Memory B cell (primary cell): Measurements from ENCODE around the gene MTA1.

Experiments
- ATAC-seq: fragments of 150-1000 bp; cut with Tn5 transposase; 2 replicates; pipeline ENCODE4 v1.10.0; 2021; ENCODE audit warnings: low read depth, mild to moderate bottlenecking, moderate library complexity
- DNase-seq, 2 donors: peaks; one replicate each; pipeline ENCODE4 v3.0.0; 2022; ENCODE audit warnings: low spot score in 2 of 2
- H3K27ac Mint-ChIP-seq: one replicate; pipeline ENCODE4 v1.8.0; 2022; ENCODE audit warnings: mild to moderate bottlenecking, moderate library complexity, mixed read lengths
- H3K27me3 Mint-ChIP-seq: one replicate; pipeline ENCODE4 v1.8.0; 2022; ENCODE audit warnings: mixed read lengths
- H3K36me3 Mint-ChIP-seq: one replicate; pipeline ENCODE4 v1.8.0; 2022; ENCODE audit warnings: mild to moderate bottlenecking, mixed read lengths
- H3K4me1 Mint-ChIP-seq: one replicate; pipeline ENCODE4 v1.8.0; 2022; ENCODE audit warnings: mixed read lengths
- H3K4me3 Mint-ChIP-seq: one replicate; pipeline ENCODE4 v1.8.0; 2022; ENCODE audit warnings: mild to moderate bottlenecking, moderate library complexity, mixed read lengths
- H3K9me3 Mint-ChIP-seq: one replicate; pipeline ENCODE4 v1.8.0; 2022; ENCODE audit warnings: mixed read lengths

The MTA1 gene

DNA sequence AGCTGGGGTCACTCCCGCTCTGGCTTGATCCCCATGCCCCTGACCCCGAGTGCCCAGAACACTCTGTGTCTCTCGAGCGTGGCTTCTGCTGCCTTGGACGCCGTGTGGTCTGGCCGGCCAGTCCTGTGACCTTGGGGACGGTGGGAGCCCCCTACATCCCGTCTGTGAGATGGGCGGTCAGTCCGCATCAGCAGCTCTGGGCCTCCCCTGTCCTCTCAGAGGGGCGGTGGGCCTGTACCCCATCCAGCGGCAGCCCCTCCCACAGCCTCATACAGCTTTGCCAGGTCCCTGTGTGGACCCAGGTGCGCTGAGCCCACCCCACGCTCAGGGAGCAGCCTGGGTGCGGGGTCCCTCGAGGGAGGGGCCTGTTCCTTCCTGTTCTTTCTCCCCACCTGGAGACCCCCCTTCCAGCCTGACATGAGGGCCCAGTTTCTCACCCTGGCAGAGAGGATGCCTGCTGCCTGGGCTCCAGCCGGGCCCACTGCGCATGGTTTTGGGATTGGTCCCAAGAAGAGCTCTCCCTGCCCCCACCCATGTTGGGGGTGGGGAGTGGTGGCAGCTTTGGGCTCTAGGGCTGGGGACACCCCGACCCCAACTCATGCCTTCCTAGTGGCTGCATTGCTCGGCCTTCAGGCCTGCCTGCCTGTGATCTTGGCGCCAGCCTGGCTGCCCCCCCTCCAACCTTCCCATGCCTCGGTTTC, 1.5 kb downstream of the MTA1 start:
- ATAC-seq (no peak), DNase-seq (no peak)
- peak overlapping the region; percentile 95 for H3K4me3 Mint-ChIP-seq
- H3K9me3 Mint-ChIP-seq, result no peaks in the 10 kb centered on the region
- H3K27ac Mint-ChIP-seq, result peak overlapping the region; percentile 90
- H3K27me3 Mint-ChIP-seq, result peaks cover 6% of the 10 kb centered on the region
- peaks cover 26% of the 10 kb centered on the region for H3K4me1 Mint-ChIP-seq
- H3K36me3 Mint-ChIP-seq, result peaks cover 2% of the 10 kb centered on the region

DNA sequence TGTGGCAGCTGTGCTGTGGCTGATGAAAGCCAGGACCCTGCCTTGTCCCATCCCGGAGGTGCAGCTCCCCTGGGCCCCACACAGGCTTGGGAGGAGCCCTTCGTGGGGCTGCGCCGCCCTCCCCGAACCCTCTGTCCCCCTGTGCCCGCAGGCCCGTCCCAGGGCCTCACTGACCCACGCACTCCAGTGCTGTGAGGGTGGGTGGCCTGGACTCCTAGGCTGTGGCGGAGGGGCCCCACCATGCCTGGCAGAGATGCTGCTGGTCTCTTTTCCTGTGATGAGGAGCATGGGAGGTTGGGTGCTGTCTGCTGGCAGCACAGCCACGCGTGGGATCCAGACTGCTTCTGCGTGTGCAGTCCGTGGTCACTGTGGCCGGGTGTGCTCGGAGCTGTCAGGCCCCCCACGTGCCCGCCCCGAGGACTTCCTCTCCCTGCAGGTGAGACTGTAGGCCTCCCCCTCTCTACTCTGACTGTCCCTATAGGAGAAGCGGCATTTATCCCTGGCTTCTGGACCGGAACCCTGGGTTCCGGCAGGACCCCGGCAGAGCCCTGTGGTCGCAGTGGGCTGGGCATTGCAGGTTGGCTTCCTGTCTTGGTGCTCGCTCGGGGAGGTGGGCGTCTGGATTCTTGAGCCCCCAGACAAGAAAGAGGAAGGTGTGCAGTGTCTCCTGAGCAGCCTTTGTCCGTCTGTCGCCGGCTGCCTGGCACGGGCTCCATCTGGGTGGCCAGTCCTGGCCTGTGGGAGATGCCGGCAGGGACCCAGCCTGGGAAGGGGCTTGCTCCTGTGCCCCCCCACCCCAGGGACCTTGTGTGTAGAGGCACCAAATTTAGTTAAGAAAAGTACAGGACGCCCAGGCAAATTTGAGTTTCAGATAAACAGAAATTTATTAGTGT, 2.3 kb downstream of the MTA1 start:
- Mint-ChIP-seq H3K4me3 (peak overlapping the region; percentile 95), H3K36me3 (peaks cover 4% of the 10 kb centered on the region), H3K4me1 (peaks cover 26% of the 10 kb centered on the region), H3K27ac (no peak overlapping the region), H3K27me3 (peaks cover 4% of the 10 kb centered on the region), H3K9me3 (no peaks in the 10 kb centered on the region)
- peak; percentile 29 for ATAC-seq
- DNase-seq, result no peak

DNA sequence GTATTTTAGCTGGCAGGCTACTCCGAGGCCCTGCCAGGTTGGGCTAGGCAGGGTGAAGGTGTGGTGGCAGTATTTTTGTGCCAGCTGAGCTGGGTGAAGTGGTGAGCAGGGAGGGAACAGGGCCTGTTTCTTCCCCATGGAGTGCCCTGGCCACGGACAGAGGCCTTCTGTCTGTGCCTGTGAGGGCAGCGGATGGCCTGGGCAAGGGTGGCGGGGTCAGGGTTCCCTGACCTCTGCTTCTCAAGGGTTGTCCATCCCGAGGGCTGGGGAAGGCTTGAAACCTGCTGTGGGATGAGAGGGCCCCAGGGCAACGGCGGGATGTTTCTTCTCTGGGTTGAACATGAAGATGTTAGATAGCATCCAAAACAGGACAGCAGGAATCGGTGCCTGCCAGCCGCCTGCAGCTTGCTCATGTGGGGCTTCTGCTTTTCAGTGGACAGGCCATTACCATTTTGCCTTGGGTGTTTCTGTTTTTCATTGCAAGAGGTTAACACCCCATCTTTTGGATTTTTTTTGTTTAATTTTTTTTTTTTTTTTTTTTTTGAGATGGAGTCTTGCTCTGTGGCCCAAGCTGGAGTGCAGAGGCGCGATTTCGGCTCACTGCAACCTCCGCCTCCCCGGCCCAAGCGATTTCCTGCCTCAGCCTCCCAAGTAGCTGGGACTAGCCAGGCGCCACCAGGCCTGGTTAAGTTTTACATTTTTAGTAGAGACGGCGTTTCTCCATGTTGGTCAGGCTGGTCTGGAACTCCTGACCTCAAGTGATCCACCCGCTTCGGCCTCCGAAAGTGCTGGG, 3.3 kb downstream of the MTA1 start:
- H3K9me3 Mint-ChIP-seq, result no peaks in the 10 kb centered on the region
- peaks cover 29% of the 10 kb centered on the region for H3K4me1 Mint-ChIP-seq
- no peak overlapping the region for H3K4me3 Mint-ChIP-seq
- ATAC-seq, result no peak
- no peak overlapping the region for H3K27ac Mint-ChIP-seq
- peaks cover 7% of the 10 kb centered on the region for H3K36me3 Mint-ChIP-seq
- peaks cover 4% of the 10 kb centered on the region for H3K27me3 Mint-ChIP-seq
- no peak for DNase-seq

DNA sequence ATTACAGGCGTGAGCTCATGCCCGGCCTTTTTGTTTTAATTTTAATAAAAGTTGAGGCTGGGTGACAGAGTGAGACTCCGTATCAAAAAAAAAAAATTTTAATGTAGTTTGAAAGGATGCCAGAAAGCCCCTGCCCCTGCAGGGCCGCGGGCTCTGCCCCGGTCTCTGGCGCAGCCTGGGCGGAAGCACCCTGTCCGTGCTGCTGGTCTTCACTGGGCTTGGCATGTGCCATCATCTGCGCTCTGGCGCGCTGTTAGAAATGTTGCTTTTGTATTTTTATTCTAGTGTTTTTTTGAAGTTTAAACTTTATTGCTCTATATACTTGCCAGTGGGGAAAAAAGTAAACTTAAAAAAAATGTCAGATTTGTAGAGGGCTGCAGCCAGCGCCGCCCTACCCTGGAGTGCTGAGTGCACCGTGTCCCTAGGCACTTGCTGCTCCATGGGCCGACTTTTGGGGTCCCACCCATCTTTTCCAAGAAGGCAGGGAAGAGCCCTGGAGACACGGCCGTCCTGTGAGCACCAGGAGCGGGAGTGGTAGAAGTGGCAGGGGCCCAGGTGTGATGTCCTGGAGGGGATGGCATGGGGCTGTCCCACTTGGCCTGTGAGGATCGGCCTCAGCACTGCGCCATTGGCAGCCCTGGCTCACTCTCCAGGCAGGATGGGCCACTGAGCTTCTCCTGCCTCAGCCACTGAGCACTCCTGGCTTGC, 4.0 kb downstream of the MTA1 start:
- H3K27me3 Mint-ChIP-seq, result peaks cover 3% of the 10 kb centered on the region
- no peaks in the 10 kb centered on the region for H3K9me3 Mint-ChIP-seq
- H3K4me1 Mint-ChIP-seq, result peaks cover 27% of the 10 kb centered on the region
- peaks cover 7% of the 10 kb centered on the region for H3K36me3 Mint-ChIP-seq
- H3K4me3 Mint-ChIP-seq, result no peak overlapping the region
- H3K27ac Mint-ChIP-seq, result no peak overlapping the region
- no peak for ATAC-seq
- no peak for DNase-seq

DNA sequence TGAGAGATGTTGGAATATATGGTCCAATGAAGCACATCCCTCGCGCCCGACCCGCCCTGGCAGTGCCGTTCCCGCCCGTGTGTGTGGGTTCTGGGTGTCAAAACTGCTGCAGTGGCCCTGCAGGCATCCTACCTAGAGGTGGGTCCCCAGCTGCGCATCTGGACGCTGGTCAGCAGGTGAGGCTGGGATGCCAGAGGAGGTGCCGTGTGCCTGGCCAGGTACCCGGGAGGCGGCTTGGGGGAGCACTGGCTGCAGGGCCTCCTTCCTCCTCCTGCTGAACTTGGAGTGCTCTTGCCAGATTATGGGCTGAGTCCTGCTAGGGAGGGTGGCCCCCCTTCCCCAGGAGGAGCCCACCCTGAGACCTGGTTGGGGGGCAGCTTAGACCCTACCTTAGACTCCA, 5.2 kb downstream of the MTA1 start:
- H3K4me1 Mint-ChIP-seq, result peaks cover 25% of the 10 kb centered on the region
- peaks cover 7% of the 10 kb centered on the region for H3K36me3 Mint-ChIP-seq
- no peak for DNase-seq
- H3K27ac Mint-ChIP-seq, result no peak overlapping the region
- no peaks in the 10 kb centered on the region for H3K9me3 Mint-ChIP-seq
- no peak for ATAC-seq
- H3K4me3 Mint-ChIP-seq, result no peak overlapping the region
- no peaks in the 10 kb centered on the region for H3K27me3 Mint-ChIP-seq

DNA sequence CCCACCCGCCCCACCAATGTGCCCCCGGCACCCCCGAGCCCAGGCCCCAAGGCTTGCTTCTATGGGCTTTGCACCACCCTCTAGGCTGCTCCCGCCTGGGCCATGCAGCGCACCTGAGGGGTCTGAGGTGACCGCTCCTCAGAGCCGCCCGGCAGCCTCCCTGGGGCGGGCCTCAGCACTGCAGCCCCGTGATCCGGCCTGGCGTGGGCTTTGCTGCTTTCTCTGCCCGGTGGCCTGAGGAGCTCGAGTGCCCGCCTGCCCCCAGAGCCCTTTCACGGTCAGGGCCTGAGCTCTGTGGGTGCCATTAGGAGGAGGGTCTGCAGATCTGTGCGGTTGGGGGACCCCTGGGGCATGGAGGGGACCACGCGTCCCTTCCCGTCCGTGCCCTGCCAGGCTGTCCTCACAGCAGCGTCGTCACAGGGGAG, 6.2 kb downstream of the MTA1 start:
- no peak overlapping the region for H3K27ac Mint-ChIP-seq
- peaks cover 11% of the 10 kb centered on the region for H3K36me3 Mint-ChIP-seq
- no peak for ATAC-seq
- H3K4me3 Mint-ChIP-seq, result no peak overlapping the region
- DNase-seq, result no peak
- no peaks in the 10 kb centered on the region for H3K9me3 Mint-ChIP-seq
- peaks cover 22% of the 10 kb centered on the region for H3K4me1 Mint-ChIP-seq
- no peaks in the 10 kb centered on the region for H3K27me3 Mint-ChIP-seq

DNA sequence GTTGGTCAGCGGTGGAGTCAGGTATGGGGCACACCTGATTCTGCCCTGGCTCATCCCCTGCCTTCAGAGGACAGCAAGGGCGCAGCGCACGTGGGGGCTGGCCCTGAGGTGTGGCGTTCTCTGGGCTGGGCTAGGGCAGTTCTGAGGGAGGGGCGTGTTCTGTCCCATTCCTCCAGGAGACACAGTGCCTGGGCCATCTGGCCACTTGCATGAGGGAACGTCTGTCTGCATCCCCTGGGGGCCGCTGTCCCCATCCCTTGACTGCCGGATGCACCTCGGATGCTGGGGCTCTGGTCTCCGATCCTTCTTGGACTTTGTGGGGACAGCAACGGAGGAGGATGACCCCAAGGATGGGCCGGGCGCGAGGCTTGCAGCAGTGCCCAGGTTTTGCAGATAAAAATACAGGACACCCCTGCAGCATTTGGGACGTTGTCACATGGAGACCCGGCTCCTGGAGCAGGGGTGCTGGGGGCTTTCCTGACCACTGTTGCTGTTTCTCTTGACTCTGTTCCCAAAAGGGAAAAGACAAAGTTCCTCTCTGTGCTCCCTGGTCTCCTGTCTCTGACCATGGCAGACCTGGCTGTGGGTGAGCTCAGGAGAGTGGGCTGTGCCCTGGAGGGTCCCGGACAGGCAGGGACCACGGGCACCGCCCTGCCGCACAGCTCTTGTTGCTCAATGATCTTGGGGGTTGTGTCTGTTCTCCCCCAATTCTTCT, 6.9 kb downstream of the MTA1 start:
- H3K4me3 Mint-ChIP-seq, result no peak overlapping the region
- H3K9me3 Mint-ChIP-seq, result no peaks in the 10 kb centered on the region
- H3K27ac Mint-ChIP-seq, result no peak overlapping the region
- DNase-seq (no peak), ATAC-seq (no peak)
- peaks cover 16% of the 10 kb centered on the region for H3K4me1 Mint-ChIP-seq
- H3K36me3 Mint-ChIP-seq, result peaks cover 15% of the 10 kb centered on the region
- H3K27me3 Mint-ChIP-seq, result no peaks in the 10 kb centered on the region

DNA sequence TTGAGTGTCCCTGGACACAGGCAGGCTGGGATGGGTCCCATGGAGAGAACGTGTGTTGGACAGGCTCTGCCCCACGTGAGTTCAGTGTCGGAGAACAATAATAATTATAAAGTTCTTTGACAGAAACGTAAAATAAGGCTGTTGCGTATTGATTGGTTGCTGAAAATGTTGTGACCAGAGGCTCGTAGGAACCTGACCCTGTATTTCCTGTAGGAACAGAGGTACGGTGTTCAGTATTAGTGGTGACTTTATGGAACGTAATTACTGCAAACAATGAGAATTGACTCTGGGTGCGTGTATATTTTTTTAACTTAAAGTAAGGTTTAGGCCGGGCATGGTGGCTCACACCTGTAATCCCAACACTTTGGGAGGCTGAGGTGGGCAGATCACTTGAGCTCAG, 7.8 kb downstream of the MTA1 start:
- H3K4me1 Mint-ChIP-seq, result peaks cover 10% of the 10 kb centered on the region
- ATAC-seq (no peak), DNase-seq (no peak)
- no peaks in the 10 kb centered on the region for H3K27me3 Mint-ChIP-seq
- no peaks in the 10 kb centered on the region for H3K9me3 Mint-ChIP-seq
- H3K4me3 Mint-ChIP-seq, result no peak overlapping the region
- H3K36me3 Mint-ChIP-seq, result peaks cover 15% of the 10 kb centered on the region
- no peak overlapping the region for H3K27ac Mint-ChIP-seq

DNA sequence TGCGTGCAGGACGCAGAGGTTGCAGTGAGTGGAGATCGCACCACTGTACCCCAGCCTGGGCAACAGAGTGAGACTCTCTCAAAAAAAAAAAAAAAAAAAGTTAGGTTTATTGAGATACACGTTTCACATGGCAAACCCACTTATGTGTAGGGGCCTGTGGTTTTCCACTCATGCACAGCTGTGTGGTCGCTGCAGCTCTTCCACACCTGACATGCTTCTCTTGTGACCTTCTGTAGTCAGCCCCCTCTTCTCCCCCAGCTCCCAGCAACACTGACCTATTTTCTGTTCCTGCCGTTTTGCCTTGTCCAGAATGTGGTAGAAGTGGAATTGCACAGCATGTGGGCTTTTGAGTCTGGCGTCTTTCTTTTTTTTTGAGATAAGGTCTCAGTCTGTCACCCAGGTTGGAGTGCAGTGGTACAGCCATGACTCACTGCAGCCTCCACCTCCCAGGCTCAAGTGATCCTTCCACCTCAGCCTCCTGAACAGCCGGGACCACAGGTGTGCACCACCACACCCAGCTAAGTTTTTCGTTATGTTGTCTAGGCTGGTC, 8.4 kb downstream of the MTA1 start:
- Mint-ChIP-seq H3K36me3 (peaks cover 15% of the 10 kb centered on the region), H3K4me3 (no peak overlapping the region), H3K27me3 (no peaks in the 10 kb centered on the region), H3K27ac (no peak overlapping the region), H3K4me1 (peaks cover 6% of the 10 kb centered on the region), H3K9me3 (no peaks in the 10 kb centered on the region)
- ATAC-seq, result no peak
- no peak for DNase-seq

DNA sequence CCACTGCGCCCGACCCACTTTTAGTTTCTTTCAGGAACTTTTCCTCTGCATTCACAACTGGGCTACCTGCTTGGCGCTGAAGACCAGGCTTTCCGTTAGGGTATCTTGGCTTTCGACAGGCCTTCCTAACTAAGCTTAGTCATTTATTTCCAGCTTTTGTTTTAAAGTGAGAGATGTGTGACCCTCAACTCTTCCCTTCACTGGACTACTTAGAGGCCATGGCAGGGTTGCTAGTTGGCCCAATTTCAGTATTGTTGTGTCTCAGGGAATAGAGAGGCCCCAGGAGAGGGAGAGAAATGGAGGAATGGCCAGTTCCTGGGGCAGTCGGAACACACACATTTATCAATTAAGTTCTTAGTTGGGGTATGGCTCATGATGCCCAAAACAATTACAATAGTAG, 10.4 kb downstream of the MTA1 start:
- Mint-ChIP-seq H3K36me3 (peaks cover 15% of the 10 kb centered on the region), H3K27ac (no peak overlapping the region), H3K4me3 (no peak overlapping the region), H3K27me3 (no peaks in the 10 kb centered on the region), H3K9me3 (no peaks in the 10 kb centered on the region), H3K4me1 (peaks cover 5% of the 10 kb centered on the region)
- DNase-seq (no peak), ATAC-seq (no peak)

DNA sequence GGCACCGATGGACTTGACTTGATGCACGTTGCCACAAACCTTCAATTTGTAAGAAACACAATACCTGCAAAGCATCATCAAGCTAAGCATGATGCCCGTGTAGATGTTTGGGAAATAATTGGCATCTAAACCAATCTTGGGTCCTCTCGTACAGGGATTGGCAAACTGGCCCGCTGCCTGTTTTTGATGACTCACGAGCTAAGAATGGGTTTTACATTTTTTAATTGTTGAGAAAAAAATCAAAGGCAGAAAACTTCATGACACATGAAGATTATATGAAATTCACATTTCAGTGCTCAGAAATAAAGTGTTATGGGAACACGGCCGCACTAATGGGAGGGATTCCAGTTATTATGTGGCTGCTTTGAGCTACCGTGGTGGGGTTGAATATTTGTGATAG, 10.9 kb downstream of the MTA1 start:
- Mint-ChIP-seq H3K4me1 (peaks cover 5% of the 10 kb centered on the region), H3K9me3 (no peaks in the 10 kb centered on the region), H3K27ac (no peak overlapping the region), H3K27me3 (no peaks in the 10 kb centered on the region), H3K4me3 (no peak overlapping the region), H3K36me3 (peaks cover 15% of the 10 kb centered on the region)
- DNase-seq, result no peak
- no peak for ATAC-seq

DNA sequence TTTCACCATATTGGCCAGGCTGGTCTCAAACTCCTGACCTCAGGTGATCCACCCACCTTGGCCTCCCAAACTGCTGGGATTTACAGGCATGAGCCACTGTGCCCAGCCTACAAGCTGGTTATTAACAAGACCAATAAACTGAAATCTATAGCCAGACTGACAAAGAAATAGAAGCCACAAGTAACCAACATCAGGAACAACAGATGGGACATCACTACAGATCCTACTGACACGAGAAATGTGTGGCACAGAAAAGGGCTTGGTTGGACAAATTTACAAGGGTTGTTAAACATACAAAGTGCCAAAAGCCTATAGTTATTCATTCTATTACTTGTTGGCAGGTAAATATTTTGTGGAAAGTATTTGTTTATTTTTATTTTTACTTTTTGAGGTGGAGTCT, 11.6 kb downstream of the MTA1 start:
- no peaks in the 10 kb centered on the region for H3K27me3 Mint-ChIP-seq
- ATAC-seq (no peak), DNase-seq (no peak)
- peaks cover 7% of the 10 kb centered on the region for H3K4me1 Mint-ChIP-seq
- no peaks in the 10 kb centered on the region for H3K9me3 Mint-ChIP-seq
- H3K4me3 Mint-ChIP-seq, result no peak overlapping the region
- H3K27ac Mint-ChIP-seq, result no peak overlapping the region
- H3K36me3 Mint-ChIP-seq, result peaks cover 13% of the 10 kb centered on the region

DNA sequence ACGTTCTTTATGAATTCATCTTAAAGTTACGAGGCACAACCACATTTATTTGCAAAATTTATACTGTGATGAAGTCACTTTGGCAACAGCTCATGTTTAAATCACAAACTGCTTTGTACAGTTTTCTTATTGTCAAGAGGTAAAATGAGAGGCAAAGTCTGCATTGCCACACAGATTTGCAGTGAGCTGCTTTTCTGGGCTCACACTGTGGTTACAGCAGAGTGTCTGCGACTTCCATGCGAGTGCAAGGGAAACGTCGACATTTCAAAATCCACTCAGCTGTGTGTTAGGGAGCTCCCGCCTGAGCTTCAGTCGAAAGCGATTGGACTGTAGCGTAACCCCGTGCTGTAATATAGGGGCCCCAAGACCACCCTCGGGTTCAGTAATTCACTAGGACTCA, 13.0 kb downstream of the MTA1 start:
- Mint-ChIP-seq H3K36me3 (peaks cover 8% of the 10 kb centered on the region), H3K4me3 (no peak overlapping the region), H3K4me1 (peaks cover 4% of the 10 kb centered on the region), H3K9me3 (no peaks in the 10 kb centered on the region), H3K27me3 (no peaks in the 10 kb centered on the region), H3K27ac (no peak overlapping the region)
- ATAC-seq (no peak), DNase-seq (no peak)
